Upper lobe of left lung (tissue), 4 donors: ENCODE data around the gene SEPSECS.

Experiments
- POLR2A ChIP-seq, 4 donors: fragments of 450-650 bp; IDR thresholded peaks; one replicate each; pipeline ENCODE4 v1.5.1; 2016 to 2017; ENCODE audit warnings: antibody characterized with exemption in 4 of 4, mild to moderate bottlenecking in 2 of 4
- TF ChIP-seq, protein P1 (sequence below), 6 experiments: fragments of 450-650 bp in 4 of 6; fragments of 200-600 bp in 2 of 6; sonication (generic) in 2 of 6; IDR thresholded peaks; one replicate each; pipeline ENCODE4 v1.5.1; 2016 to 2019; ENCODE audit warnings: antibody characterized with exemption in 6 of 6

DNA sequence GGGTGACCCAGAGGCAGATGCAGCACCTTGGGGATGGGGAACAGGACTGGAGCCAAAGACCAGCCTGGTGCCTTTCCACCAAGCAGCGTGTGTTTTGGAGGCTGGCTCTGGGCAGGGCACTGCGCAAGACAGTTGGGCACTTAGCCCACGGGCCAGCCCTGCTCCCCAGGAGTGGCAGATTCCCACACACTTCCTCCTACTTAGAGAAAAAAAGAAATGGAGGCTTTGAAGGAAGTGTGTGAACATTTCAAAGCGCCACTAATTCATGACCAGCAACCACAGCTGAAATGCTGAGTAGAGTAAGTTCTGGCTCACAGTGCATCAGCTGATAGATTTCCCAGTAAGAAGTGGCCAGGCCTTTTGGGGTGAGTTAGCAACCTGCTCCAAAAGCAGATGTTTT is 74.6 kb downstream of the SEPSECS start:
- no peak for TF ChIP-seq POLR2A (IDR thresholded peaks at IDR 0.05)
- TF ChIP-seq, protein P1, sequence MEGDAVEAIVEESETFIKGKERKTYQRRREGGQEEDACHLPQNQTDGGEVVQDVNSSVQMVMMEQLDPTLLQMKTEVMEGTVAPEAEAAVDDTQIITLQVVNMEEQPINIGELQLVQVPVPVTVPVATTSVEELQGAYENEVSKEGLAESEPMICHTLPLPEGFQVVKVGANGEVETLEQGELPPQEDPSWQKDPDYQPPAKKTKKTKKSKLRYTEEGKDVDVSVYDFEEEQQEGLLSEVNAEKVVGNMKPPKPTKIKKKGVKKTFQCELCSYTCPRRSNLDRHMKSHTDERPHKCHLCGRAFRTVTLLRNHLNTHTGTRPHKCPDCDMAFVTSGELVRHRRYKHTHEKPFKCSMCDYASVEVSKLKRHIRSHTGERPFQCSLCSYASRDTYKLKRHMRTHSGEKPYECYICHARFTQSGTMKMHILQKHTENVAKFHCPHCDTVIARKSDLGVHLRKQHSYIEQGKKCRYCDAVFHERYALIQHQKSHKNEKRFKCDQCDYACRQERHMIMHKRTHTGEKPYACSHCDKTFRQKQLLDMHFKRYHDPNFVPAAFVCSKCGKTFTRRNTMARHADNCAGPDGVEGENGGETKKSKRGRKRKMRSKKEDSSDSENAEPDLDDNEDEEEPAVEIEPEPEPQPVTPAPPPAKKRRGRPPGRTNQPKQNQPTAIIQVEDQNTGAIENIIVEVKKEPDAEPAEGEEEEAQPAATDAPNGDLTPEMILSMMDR (IDR thresholded peaks at IDR 0.05): no peak
